K562 (cell line): ENCODE results near the gene CCDC194. TPM values are rescaled to one million over a fixed set of nuclear protein-coding genes. Genes with fewer than 3 reads are reported as not detected.

Experiments used
- AFF1 ChIP-seq, 2 experiments: fragments of 450-650 bp; IDR thresholded peaks; 2 replicates each; pipeline ENCODE4 v1.6.1; 2018; ENCODE audit warnings: mild to moderate bottlenecking in 2 of 2, low read depth in 1 of 2; ENCODE audit not compliant: partially characterized antibody in 2 of 2
- ATF3 ChIP-seq, 2 experiments: fragments of 450-650 bp in 1 of 2; sonication (generic) in 1 of 2; formaldehyde crosslinking in 1 of 2; IDR thresholded peaks in 1 of 2; conservative IDR thresholded peaks in 1 of 2; 2 replicates each; pipeline versions ENCODE4 v1.6.1 to v1.8.1; 2016 to 2023; ENCODE audit warnings: mild to moderate bottlenecking in 2 of 2, moderate library complexity in 2 of 2, inconsistent platforms in 1 of 2, missing genetic modification reagents in 1 of 2
- E2F6 ChIP-seq, 2 experiments: IDR thresholded peaks; 2 replicates each; pipeline ENCODE4 v1.6.1; 2011; ENCODE audit warnings: borderline replicate concordance in 1 of 2, control low read depth in 1 of 2, low read depth in 1 of 2, low read length in 1 of 2, mild to moderate bottlenecking in 1 of 2, mixed read lengths in 1 of 2, moderate library complexity in 1 of 2; ENCODE audit not compliant: insufficient read depth in 1 of 2, insufficient read length in 1 of 2, poor library complexity in 1 of 2, severe bottlenecking in 1 of 2; ENCODE audit errors: extremely low read depth in 1 of 2
- FOXA3 ChIP-seq, 2 experiments: fragments of 450-650 bp in 1 of 2; sonication (generic) in 1 of 2; formaldehyde crosslinking; IDR thresholded peaks in 1 of 2; conservative IDR thresholded peaks in 1 of 2; 2 replicates each; pipeline versions ENCODE4 v1.4.0 to v1.8.0; 2020 to 2022; ENCODE audit warnings: mild to moderate bottlenecking in 2 of 2, missing genetic modification reagents in 1 of 2
- FUS ChIP-seq: fragments of 200-400 bp; formaldehyde crosslinking; optimal IDR thresholded peaks from 2 replicates; pipeline ENCODE3; 2017; ENCODE audit warnings: low read depth, low read length
- UBTF ChIP-seq, 2 experiments: IDR thresholded peaks; 2 replicates each; pipeline ENCODE4 v1.6.1; 2012; ENCODE audit warnings: improper control_type of control experiment in 2 of 2, low read depth in 2 of 2, low read length in 2 of 2, borderline replicate concordance in 1 of 2
- ZBTB7A ChIP-seq: IDR thresholded peaks from 2 replicates; pipeline ENCODE4 v1.6.1; 2011; ENCODE audit warnings: low read depth, mild to moderate bottlenecking, low read length, moderate library complexity, borderline replicate concordance; ENCODE audit not compliant: control insufficient read depth
- ZMIZ1 ChIP-seq, 2 experiments: fragments of 150-350 bp in 1 of 2; IDR thresholded peaks; 2 replicates each; pipeline ENCODE4 v1.6.1; 2012 to 2016; ENCODE audit warnings: low read depth in 2 of 2, low read length in 2 of 2, mild to moderate bottlenecking in 1 of 2, moderate library complexity in 1 of 2
- polyA plus RNA-seq, 8 experiments: library from polyadenylated mRNA; depleted of rRNA in 4 of 8; stranded (reverse) in 5 of 8; unstranded in 3 of 8; fragments of >200 nt; fragmentation: Nextera tagmentation in 2 of 8; fragmentation: Illumina TruSeq in 1 of 8; extraction: Ambion mirVana in 2 of 8; extraction: Trizol in 1 of 8; gene quantifications; 2 replicates each; pipeline versions ENCODE4 v1.2.1 to v1.2.3, GENCODE V29; 2011 to 2014; ENCODE audit warnings: inconsistent platforms in 1 of 8, missing spikeins in 1 of 8
- total RNA-seq, 7 experiments: library from RNA; depleted of rRNA in 6 of 7; stranded (reverse); fragments of >200 nt in 6 of 7; fragmentation: Illumina TruSeq in 2 of 7; extraction: Trizol in 2 of 7; gene quantifications; 2 replicates each; pipeline versions ENCODE4 v1.2.1 to v1.2.3, GENCODE V29; 2011 to 2021; ENCODE audit warnings: low replicate concordance in 1 of 7

The CCDC194 gene
- total and polyA plus RNA-seq, 9 of the 15 experiments (the other 6 are each of a cell fraction or from before 2014, with no cell fraction given) = 0.13 to 1.3 (median 0.39) TPM; not detected in 3

- TF ChIP-seq UBTF (IDR thresholded peaks at IDR 0.05; ENCODE audit: borderline replicate concordance in 1 of 2, low read depth in 2 of 2, low read length in 2 of 2) (no peak), FOXA3 (CRISPR knock-in tag; conservative IDR thresholded peaks at IDR 0.05 in 1 of 2, IDR thresholded peaks at IDR 0.05 in 1 of 2) (0 out of 4 replicates have a peak, but pooled peaks of 1 of the 2 experiments have one; percentile 47), AFF1 (IDR thresholded peaks at IDR 0.05; ENCODE audit: low read depth in 1 of 2, partially characterized antibody in 2 of 2) (no peak), E2F6 (IDR thresholded peaks at IDR 0.05; ENCODE audit: borderline replicate concordance in 1 of 2, extremely low read depth in 1 of 2, insufficient read depth in 1 of 2, insufficient read length in 1 of 2, low read depth in 1 of 2, low read length in 1 of 2, poor library complexity in 1 of 2, severe bottlenecking in 1 of 2) (no peak), ZMIZ1 (IDR thresholded peaks at IDR 0.05; ENCODE audit: low read depth in 2 of 2, low read length in 2 of 2) (0 out of 4 replicates have a peak, but pooled peaks of 1 of the 2 experiments have one; percentile 19), ZBTB7A (peak; percentile 99), ATF3 (IDR thresholded peaks at IDR 0.05) (no peak), ATF3 (CRISPR knock-in tag; conservative IDR thresholded peaks at IDR 0.05) (no peak), FUS (no peak)
These were observed 8.0 kb downstream of the CCDC194 start (continued) for GRCh38 chr19:17385878-17386611.
